SIG-M5 (cell line): ENCODE results near the gene TBC1D7.
A peak's percentile ranks its signal among the peaks of the same experiment; 100 is the strongest.

Experiments
- DNase-seq: peaks from one replicate; lab custom pipeline; 2025; lab: John Stamatoyannopoulos, UW

TBC1D7 gene

DNA sequence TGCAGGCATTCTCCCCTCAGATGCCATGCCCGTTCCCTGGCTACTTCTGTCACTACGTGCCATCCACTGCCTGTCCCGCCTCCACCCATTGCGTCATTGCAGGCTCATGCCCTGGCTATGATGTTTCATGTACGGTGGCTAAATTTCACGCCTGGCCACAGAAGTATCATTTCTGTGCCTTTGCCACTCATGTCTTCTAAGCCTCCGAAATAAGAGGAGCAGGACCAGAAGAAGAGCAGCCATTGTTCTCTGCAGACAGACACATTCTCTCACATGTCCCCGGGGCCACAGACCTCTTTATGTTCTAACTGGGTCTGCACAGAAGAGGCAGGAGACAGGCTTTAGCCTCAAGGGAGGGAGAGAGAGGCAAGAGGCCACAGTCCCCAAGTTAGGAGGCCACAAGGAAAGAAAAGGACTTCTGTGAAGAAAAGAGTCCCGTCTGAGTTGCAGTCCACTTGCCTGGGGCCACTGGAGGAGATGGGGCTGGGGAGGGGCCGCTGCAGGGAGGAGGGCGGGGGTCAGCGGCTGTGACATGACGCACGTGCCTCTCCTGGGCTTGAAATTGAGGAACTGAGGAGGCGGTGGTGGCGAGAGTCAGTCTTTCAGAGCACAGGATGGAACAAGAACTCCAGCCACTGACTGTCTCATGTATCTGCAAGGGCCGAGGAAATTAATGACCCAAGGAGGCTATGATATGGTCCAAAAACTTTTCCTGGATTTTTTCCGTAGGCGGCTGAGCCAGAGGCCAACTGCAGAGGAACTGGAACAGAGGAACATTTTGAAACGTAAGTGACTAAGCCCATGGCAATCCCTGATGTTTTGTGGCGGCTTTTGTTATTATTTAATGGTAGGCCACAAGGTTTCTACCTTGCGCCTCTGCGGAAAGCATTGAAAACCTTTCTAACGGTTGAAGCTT is 55.9 kb downstream of the TBC1D7 start:
- DNase-seq, result no peak

DNA sequence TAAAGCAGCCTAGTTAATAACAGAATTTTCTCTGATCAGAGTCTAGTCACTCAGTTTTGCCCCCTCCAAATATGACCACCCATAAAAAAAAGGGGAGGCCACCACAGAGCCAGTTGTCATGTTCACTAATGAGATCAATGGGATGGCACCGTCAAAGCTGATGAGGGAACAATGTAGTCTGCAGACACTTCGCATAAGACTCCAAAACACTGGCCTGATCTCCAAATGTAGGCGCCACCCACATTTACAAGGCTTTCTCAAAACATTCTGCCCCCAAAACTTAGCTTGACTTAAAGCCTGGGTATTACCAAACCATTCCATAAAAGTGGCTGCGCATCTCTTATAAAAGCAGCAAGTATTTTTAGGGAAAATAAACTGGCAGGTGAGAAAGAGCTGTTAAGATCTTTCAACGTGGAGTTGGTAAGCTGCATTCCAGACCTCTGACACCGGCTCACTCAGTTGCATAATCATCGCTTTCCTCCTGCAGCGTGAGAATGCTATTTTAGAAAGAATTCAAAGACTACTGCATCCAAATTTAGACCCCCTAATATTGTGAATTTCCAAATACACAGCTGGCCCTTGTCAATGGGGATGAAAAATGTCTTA is 59.3 kb downstream of the TBC1D7 start:
- DNase-seq, result no peak

- no peak for DNase-seq
Measured at GRCh38 chr6:13267142-13267651, 61.1 kb downstream of the TBC1D7 start.

DNA sequence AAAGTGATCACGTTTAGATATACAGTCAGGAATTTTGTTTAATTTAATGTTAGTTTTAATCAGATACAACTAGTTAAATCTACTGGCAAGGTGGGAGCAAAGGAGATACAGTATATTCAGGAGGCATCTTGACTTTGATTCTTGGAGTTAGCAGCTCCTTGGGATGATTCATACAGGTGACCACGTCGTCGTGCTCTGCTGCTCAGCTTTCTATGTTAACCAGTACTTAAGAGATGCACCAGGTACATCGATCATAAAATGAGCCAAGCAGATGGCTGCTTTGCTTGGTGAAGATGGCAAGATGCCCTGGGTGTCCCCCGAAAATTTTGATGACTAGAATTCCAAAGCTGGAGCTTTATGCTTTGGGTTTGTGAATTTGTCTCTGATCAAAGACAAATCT is 64.7 kb downstream of the TBC1D7 start:
- no peak for DNase-seq

DNA sequence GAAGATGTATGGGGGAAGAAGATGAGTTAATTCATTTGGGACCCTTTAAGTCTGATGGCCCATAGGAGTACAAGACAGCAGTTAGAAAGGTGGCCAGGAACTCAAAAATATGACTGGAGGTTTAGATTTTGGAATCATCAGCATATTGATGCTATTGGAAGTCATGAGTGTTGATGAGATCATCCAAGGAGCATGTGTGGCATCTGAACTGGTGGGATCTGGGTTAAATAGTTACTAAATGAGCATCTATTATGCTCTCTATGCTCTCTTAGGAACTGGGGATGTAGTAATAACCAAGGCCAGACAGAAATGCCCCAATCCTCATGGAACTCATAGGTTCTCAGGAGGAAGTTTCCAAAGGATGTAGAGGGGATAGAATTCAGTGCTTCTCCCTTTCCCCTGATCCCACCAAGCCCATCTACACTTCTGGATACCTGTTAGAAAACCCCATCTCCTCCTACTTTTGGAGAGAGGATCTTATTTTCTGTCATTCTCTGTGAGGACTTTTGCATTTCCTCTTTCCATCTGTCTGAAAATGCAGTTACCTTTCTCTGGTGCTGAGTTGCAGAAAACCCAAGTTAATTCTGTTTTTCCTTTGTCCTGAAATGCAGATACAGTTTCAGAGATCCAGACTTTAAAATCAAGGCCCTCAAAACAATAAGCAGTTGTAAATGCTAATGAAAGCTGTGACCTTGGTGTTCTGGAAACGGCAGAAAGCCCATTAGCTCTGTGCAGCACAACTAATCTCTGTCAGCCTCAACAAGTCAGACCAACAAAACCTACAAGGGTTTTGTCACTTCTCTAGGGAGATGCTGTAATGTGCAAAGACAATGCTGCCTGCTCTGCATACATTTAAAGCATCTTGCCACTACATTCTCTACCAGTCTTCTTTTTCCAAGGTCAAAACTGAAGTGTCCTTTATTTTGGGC is 65.8 kb downstream of the TBC1D7 start:
- no peak for DNase-seq

DNA sequence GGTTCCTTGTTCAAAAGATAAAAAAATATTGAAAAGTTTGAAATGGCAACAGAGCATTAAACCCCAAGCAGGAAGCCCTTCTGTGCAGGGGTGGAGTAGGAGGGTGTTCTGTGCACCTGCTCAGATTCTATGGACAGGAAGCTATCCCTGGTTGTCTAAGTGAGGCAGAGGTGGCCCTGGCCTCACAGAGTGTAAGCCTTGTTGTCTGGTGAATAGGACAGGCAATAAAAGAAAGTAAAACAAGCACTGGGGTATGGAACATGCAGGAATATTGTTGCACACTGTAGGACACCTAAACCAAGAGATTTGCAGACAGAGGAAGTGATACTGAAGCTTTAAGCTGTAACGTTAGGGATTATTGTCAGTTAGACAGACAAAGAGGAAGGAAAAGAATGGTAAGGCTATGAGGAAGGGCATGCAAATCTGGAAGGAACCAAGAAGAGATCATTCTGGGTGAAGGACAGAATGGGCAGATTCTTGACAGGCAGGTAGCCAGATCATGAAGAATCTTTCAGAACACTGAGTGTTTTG is 66.8 kb downstream of the TBC1D7 start:
- peak; percentile 56 for DNase-seq

DNA sequence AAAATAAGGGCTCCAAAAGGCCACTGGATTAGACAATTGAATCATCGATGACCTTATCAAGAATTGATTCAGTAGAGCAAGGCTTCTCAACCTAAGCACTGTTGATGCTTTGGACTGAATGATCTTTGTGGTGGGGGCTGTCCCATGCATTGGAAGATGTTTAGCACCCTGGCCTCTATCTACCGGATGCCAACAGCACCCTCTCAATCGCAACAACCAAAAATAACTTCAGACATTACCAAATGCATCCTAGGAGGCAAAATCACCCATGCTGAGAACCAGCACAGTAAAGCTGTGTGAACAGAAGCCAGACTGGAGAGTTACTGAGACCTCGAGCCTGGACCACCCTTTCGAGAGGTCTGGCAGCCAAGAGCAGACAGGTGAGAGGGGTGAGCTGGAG is 67.5 kb downstream of the TBC1D7 start:
- no peak for DNase-seq

GRCh38 chr6:13260101-13260598 is 68.2 kb downstream of the TBC1D7 start:
- DNase-seq, result no peak

DNA sequence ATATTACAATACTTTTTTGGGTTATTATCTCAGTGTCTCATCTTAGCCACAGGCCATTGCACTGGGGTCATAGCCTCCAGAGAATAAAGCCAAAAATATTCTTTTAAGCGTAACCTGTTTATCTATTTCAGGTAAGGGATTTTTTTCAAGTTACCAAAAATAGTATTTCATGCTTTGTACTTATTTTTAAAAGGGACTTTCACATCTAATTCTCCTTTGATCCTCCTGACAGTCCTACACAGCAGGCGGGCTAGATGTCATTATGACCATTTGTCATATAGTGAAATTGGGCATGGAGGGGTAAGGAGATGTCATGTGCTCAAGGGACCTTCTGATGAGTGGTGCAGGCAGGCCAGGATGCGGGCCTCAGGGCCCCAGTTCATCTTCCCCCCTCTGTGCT is 68.9 kb downstream of the TBC1D7 start:
- DNase-seq, result no peak

DNA sequence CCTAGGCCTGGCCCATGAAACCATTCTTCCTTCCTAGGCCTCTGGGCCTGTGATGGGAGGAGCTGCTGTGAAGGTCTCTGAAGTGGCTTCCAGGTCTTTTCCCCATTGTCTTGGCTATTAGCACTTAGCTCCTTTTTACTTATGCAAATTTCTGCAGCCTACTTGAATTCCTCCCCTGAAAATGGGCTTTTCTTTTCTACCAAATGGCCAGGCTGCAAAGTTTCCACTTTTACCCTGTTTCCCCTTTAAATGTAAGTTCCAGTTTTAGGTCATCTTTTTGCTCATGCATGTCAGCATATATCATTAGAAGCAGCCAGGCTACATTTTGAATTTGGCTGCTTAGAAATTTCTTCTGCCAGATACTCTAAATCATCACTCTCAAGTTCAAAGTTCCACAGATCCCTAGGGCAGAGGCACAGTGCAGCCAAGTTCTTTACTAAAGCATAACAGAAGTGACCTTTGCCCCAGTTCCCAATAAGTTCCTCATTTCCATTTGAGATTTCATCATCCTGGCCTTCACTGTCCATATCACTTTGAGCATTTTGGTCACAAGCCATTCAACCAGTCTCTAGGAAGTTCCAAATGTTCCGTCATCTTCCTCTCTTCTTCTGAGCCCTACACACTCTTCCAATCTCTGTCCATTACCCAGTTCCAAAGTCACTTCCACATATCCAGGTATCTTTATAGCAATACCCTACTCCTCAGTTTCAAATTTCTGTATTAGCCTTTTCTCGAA is 71.9 kb downstream of the TBC1D7 start:
- DNase-seq, result no peak
